Tibial nerve (tissue), 4 donors: ENCODE data around the gene KCNJ18.
"Not testable (repeated sequence)": the region's sequence is repeated elsewhere in the genome, so short reads cannot be mapped to it uniquely, and the experiment has no call there.

Experiments used
- CTCF ChIP-seq, 5 experiments: fragments of 200-600 bp in 3 of 5; fragments of 450-650 bp in 2 of 5; sonication (generic) in 3 of 5; IDR thresholded peaks; one replicate each; pipeline ENCODE4 v1.5.1; 2016 to 2019; ENCODE audit warnings: antibody characterized with exemption in 5 of 5, mild to moderate bottlenecking in 3 of 5, moderate library complexity in 2 of 5
- EP300 ChIP-seq, 2 donors: sonication (generic); formaldehyde crosslinking; IDR thresholded peaks; one replicate each; pipeline ENCODE4 v1.6.1; 2017; ENCODE audit warnings: antibody characterized with exemption in 2 of 2, mild to moderate bottlenecking in 1 of 2
- POLR2A ChIP-seq, 2 donors: fragments of 450-650 bp; IDR thresholded peaks; one replicate each; pipeline ENCODE4 v1.6.1; 2017; ENCODE audit warnings: antibody characterized with exemption in 2 of 2, mild to moderate bottlenecking in 2 of 2, moderate library complexity in 2 of 2

GRCh38 chr17:21740836-21741235 lies 48.5 kb downstream of the KCNJ18 start:
- not testable (repeated sequence) for TF ChIP-seq CTCF, POLR2A, EP300 (IDR thresholded peaks at IDR 0.05)
